Measurements from ENCODE around the gene DDX1.

The DDX1 gene

DNA sequence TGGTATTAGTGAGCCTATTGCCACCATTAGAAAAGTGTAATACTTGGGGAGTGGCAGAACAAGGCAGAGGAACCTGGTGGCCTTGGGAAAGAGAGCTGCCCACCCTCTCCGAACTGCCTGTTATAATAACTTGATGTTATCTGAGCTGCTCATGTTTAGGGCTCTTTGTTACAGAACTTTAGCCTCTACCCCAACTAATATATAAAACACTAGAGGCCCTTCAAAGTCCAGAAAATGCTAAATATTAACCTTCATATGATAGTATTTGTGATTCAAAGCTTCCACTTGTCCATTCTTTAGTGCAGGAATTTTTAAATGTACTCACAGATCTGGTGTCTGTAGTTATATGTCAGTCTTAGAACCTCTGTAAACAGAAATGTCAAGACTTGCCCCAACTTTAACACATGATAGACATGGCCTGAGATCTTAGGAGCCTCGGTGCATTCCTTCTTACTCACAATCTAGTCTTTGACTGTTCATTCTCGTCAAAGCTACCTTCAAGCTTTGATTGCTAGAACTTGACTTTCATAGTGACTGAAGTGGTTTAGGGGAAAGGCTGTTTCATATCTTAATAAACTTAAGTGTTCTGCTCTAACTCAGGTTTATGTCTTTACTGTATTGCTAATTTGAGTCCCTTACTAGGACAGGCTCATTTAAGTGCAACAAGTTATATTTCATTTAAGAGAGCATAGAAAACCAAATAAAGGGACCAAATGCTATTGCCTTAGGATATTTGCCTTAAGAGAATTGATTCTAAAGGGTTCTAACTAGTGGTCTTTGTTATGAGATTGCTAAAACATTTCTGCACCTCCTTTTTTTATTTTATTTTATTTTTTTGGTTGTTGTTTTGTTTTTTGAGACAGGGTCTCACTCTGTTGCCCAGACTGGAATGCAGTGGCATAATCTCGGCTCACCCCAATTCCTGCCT lies 41.6 kb downstream of the DDX1 start:
- DNase-seq, result no peak

DNA sequence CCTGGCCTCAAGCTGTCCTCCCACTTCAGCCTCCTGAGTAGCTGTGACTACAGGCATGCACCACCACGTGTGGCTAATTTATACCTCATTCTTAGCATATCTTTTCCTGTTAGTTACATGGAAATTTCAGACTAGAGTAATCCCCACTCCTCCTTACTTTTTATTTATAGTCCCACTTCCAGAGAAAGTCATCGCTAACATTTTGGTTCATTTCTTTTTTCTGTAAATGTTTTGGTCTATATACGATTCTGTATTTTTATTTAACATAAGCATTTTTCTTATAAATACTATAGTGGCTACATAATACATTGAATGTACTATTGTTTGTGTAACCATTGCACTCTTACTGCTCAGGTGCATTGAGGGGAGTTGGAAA lies 42.3 kb downstream of the DDX1 start:
- DNase-seq, result no peak

DNA sequence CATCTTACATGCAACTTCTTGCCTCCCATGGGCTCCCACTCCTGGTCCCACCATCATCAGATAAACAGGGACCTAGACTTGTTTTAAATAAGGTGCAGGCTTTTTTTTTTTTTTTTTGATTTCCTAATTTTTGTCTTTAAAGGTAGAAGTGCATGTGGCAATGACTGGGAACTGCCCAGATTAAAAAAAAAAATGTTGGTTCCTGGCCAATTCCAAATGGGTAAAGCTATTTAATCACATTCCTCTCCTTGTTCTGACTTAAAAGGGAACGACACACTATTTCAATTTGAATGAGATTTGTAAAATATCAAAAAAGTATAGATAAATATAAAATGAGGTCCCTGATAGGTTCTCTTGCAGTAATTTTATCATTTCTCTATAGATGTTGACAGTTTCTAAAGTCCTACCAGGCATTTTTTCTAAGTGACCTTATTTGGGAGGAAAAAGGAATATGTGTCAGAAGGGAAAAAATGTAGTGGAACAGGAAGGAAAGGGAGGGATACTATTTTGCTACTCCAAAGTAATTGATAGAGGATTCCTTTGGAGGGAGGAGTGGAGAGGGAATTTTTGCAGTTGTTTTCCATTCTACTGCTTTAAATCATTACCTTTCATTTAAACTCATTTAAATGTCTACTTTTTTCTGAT lies 43.3 kb downstream of the DDX1 start:
- no peak for DNase-seq

DNA sequence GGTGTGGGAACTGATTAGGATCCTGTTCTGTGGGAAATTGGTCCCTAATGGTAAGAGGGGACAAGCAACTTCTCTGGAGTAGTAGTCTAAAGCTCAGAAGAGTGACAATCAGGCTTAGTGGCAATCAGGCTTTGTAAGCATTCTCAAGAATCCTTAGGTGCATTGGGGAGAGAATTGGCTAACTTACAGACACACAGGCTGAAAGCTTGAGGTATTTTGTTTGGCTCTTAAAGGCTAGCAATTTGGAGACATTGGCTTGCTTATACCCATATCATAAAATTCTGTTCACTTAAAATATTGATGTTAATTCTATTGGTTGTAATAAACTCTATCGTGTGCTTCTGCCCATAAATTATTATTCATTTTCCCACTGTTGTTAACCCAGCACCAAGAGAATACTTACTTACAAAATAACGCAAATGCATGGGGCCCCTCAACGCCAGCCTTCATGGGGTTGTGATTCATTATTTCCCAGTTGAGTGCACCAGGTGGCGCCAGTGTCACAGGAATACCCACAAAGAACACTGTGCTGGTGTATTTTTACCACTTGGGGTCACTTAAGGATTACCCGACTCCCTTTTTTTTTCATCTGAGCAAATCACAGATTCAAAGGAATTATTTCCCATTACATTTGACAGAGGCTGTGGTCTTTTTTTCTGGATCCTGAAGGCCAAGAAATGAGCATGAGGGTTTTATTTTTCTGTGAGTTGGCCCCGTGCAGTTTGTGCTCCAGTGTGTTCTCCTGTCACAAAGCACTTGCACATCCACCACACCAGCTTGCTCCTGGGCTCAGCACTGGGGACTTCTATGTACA lies 45.5 kb downstream of the DDX1 start:
- DNase-seq, result no peak

DNA sequence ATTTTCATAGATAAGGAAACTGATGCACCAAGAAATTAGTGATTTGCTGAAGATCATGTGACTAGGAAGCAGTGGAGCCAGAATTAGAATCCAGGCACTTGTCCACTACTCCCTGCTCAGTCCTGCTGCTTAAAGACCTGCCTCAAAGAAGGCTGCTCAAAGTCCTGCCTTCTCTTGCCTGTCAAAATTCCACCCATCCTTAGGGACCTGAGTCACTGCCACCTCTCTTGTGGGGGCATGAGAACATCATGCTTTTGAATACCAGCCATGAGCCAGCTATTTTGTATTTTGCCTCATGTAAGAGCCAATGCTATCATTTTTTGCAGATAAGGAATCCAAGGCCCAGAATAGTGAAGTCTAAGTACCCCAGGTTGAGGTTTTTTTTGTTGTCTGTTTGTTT lies 47.1 kb downstream of the DDX1 start:
- no peak for DNase-seq

DNA sequence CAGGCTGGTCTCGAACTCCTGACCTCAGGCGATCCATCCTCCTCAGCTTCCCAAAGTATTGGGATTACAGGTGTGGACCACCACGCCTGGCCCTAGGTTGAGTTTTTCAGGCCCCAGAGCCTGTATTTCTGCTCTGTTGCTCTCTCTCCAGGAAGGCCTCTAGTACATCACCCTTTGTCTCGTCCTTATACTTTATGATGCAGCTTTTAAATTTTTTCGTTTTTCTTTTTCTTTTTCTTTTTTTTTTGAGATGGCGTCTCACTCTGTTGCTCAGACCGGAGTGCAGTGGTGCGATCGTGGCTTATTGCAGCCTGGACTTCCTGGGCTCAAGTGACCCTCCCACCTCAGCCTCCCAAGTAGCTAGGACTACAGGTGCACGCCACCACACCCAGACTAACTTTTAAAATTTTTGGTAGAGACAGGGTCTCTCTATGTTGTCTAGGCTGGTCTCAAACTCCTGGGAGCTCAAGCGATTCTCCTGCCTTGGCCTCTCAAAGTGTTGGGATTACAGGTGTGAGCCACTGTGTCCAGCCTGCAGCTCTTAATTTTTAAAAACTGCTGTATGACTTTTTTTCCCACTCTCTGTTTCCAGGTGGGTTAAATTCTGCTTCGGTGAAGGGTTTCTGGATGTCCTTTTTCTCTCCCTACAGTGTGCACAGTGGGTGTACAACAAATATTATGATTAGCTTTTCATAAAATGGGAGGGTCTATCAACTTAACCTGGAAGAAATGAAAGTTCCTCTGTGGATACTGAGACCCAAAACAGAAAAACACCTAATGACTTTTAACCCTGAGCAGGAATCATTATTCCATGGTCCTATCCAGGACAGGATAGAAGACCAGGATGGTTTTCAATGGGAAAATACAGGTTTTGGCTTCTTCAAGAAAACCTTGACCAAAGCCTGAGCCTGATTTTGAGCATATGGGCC lies 47.9 kb downstream of the DDX1 start:
- no peak for DNase-seq

DNA sequence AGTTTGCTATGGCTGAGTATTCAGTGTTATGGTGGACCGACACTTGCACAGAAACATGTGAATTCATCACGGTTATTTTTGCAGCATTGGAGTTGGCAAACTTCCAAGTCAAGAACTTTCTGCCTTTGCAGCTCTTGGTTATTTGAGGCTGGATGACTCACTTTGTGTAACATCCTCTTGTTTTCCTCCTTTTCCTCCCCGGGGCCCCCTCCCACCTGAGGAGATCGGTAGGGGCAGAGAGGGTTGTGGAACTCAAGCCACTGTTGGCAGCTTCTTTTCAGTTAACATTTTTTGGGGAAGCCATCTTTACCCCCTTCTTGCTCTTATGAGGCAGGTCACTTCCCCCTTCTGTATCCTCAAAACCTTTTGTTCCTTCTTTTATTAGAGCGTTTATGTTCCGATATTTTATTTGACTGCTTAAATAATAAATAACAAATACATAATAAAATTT lies 48.6 kb downstream of the DDX1 start:
- DNase-seq, result no peak

DNA sequence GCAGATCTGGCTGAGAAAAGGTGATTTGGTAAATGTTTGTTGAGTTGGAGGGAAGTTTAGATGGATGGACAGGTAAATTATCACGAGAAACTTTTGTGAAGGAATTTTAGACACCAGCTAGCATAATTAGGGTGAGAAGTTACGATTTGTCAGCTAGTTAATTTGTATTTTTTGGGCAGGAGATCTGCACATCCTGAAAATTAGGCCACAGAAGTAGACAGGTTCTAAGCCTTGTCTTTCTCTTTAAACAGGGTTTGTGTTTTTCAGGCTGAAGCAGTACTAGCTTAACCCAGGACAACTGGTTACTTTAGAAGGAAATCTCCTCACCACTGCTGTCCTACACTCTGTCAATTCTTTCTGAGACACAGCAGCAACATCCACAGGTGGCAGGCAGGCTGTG lies 49.1 kb downstream of the DDX1 start:
- DNase-seq, result no peak

DNA sequence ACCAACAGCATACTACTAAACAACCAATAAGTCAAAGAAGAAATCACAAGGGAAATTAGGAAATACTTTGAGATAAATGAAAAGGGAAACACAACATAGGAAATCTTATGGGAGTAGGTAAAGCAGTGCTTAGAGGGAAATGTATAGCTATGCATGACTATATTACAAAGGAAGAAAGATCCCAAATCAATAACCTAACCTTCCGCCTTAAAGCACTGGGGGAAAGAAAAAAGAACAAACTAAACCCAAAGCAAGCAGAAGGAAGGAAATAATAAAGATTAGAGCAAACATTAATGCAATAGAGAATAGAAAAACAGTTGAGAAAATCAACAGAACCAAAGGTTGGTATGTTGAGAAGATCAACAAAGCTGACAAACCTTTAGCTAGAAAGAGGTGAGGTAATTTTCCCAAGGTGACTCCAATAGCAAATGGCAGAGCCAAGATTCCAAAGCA lies 49.9 kb downstream of the DDX1 start:
- no peak for DNase-seq

DNA sequence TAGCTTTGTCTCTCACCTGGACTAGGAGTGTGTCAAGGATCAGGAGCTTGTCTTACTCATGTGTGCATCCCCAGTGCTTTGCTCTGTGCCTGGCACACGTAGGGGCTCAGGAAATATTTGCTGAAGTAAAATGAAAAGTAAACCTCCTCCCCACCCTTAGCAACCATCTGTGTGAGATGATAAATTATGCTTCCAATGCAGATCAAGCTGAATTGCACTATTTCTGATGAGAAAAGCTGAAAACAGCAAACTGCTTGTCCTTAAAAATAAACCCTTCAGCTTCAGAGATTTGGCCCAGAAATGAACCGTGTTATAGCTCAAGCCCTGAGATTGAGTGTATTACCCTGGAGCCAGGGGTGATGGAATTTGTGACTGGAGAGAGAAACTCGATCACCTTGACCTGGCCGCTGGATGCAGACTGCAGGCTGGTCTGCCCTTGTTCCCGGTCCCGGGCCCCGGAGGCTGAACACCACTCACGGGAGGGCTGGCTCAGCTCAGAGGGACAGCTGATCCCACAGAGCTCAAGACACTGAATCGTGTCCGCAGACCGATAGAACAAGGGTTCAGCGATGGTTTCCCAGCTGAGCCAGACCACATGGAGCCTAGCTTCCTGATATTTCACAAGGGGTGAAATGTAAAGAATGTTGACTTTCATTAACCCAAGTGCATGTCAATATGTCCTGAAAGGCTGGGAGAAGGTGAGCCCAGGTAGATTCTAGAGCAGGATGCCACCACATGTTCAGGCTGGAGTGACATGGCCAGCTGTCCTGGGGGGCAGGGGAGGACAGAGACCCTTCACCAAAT lies 50.5 kb downstream of the DDX1 start:
- no peak for DNase-seq

DNA sequence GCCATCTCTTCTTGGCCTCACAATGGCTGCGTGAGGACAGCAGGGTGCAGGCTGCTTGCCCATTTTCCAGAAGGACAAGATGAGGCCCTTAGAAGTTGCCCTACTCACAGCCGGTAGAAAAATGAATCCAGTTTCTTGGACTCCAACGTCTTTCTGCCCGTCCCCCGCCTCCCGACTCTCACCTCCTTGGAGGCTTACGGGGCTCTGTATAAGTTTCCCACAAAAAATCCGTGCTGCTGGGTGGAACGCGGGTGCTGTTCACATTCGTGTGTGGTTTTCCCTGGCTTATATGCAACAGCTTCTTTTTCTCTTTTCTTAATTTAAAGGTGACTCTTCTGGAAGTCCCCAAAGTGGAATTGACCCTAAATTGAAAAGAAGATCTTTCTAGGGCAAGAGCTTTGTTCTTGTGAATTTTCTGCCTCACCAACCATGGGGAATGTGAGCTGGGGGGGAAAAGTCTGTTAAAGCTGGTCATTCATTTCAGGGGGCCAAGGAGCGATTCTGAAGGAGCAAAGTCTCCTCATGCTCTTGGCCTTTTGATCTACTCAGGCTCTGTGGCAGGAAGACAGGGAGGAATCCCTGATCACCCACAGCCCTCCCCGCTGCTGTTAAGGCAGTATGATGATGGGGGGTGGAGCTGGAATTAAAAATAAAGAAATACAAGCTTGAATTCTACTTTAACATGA lies 51.3 kb downstream of the DDX1 start:
- no peak for DNase-seq

DNA sequence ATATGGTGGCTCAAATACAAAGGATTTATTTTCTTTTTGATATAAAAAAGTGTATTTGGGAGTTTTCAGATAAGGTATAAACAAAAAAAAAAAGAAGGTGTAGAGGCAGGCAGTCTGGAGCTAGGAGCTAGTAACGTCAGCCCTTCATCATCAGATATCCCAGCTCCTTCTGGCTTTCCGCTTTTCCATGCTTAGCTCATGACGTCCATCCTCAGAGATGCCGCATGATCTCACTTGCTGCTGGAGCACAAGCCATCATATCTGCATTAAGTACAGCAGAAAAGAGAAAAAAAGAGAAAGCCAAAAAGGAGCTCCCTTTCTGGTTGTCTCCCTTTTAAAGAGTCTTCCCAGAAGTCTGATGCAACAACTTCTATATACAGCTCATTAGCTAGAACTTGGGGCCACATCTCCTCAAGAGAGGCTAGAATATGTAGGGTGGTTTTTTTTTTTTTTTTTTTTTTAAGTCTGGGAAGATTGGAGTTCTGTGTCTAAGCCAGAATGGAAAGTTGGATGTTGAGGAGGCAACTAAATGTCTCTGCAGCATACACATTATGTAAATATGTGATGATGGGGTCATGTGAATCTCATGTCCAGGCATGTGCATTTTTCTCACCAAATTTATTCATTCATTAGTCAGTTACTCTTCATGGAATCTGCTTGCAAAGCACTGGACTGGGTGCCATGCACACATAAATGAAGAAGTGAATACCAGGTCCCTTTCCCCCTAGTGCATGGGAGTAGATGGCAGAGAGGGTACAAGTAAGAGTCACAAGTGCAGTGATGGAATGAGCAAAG lies 52.3 kb downstream of the DDX1 start:
- no peak for DNase-seq

DNA sequence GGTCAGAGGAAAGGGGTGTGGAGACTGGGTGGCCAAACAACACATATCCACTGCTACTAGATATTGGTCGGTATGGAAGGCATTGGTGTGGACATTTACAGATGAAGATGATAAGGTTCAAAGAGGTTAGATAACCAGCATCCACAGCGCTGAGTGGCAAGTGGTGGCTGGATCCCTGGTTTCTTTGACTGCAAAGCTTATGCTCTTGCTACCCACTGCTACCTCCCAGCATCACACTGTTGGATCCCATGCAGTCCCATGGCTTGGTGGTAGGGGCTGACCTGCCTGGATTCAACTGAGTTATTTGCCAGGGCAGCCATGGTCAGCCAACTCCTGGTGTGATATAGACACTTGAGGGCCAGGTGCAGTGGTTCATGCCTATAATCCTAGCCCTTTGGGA lies 53.6 kb downstream of the DDX1 start:
- no peak for DNase-seq

DNA sequence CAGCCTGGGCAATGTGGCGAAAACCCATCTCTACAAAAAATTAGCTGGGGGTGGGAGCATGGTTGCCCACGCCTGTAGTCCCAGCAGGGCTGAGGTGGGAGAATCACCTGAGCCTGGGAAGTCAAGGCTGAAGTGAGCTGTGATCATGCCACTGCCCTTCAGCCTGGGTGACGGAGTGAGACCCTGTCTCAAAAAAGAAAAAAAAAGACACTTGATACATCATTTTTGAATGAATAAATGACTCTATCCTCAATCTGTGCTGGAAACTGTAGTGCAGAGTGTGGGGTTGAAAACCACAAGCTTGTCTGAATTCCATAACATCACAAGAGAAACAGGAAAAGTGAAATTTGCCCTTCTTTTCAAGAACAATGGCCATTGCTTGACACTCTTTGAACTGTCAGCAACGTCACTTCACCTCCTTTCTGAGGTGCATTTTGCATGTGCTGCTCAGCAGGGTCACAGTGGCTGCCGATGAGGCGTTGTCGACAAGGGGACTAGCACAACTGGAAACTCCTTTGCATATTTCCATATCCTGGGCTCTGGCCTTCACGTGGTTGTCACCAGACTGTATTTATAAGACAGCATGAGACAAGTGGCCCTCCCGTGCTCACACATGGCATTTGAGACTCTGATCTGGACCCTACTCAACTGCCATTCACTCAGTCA lies 54.2 kb downstream of the DDX1 start:
- no peak for DNase-seq

DNA sequence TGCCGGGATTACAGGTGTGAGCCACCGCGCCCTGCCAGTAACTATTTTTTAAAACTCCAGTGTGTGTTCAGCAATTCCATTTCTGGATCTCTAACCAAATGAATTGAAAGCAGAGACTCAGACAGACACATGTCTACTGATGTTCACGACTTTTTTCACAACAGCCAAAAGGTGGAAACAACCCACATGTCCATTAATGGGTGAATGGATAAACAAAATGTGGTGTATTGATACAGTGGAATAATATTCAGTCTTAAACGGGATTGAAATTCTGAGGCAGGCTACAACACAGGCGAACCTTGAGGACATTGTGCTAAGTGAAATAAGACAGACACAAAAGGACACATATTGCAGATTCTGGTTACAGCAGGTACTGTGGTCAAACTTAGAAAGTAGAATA lies 55.0 kb downstream of the DDX1 start:
- no peak for DNase-seq

DNA sequence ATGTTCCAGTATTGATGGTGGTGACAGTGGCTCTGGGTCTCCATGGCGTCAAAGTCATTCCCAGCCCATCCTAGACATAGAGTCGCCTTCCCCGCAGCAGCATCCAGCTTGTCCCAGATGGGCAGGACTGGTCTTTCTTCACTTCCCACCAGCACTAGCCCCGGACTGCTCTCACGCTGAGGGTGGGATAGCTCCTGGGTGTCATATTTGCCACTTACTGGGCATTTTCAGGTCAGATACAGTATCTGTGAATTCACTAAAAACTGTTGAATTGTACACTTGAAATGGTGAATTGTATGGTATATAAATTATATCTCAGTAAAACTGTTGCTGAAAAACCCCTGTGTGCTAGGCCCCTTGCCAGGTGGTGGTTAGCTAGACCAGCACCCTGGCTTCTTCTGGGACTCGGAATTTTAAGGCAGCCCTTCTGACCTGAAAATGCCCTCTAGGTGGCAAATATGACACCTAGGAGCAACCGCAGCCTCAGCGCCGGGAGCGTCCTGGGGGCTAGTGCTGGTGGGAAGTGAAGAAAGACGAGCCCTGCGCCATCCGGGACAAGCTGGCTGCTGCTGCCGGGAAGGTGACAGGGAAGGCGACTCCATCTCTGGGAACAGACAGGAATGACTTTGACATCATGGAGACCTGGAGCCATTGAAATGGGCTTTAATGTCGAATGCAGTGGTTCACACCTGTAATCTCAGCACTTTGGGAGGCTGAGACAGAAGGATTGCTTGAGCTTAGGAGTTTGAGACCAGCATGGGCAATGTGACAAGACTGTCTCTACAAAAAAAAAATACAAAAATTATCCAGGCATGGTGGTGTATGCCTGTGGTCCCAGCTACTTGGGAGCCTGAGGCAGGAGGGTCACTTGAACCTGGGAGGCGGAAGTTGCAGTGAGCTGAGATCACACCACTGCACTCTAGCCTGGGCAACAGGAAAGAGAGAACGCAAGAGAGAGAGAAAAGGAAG lies 56.2 kb downstream of the DDX1 start:
- DNase-seq, result no peak

DNA sequence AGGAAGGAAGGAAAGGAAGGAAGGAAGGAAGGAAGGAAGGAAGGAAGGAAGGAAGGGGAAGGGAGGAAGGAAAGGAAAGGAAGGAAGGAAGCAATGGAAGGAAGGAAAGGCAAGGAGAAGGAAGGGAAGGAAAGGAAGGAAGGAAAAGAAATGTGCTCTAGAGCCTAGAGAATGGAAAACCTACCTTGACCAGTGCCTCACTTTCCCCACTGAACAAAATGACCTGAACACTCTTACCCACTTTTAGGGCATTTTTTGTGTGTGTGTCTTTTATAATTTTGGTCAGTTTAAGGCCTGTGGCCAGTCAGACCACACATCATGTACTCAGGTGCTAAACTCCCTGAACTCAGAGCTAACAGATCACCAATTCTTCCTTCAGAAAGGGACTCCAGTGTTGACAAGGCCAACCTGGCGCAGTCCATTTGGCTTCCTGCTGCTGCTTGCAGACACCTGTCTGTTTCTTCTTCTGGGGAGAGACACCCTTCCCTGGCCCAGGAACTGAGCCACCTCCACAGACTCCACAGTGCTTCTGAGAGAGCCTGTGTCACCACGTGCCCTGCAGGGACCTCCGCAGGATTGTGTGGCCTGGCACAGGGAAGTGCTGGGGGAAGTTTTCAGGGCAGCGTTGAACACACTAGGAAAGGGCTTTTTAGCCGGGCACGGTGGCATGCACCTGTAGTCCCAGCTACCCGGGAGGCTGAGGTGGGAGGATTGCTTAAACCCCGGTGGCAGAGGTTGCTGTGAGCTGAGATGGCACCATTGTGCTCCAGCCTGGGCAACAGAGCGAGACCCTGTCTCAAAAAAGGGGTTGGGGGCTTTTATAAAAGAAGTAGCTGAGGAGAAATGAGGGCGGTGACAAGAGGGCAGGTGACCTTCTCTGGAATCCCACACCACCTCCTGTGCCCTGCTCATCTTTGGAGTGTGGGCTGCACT lies 57.2 kb downstream of the DDX1 start:
- no peak for DNase-seq
